Mesendoderm (in vitro differentiated cells): ENCODE results near the gene EFCAB14.

Source experiments
- DNase-seq: peaks from one replicate; pipeline ENCODE4 v3.0.0; 2013
- H2AK5ac ChIP-seq: 2 replicates; pipeline ENCODE4 v1.6.1; 2013; ENCODE audit warnings: low read length, inconsistent platforms
- H2BK120ac ChIP-seq: 2 replicates; pipeline ENCODE4 v1.6.1; 2013; ENCODE audit warnings: low read depth, mild to moderate bottlenecking, low read length, moderate library complexity, mixed read lengths
- H2BK15ac ChIP-seq: replicated peaks from 2 replicates; pipeline ENCODE4 v1.6.1; 2013; ENCODE audit warnings: low read depth, mild to moderate bottlenecking, moderate library complexity
- H2BK5ac ChIP-seq: 2 replicates; pipeline ENCODE4 v1.6.1; 2013; ENCODE audit warnings: low read length, inconsistent platforms
- H3K18ac ChIP-seq: 2 replicates; pipeline ENCODE4 v1.6.1; 2013; ENCODE audit warnings: mild to moderate bottlenecking, low read length, mixed read lengths
- H3K23ac ChIP-seq: one replicate; pipeline ENCODE4 v1.6.1; 2013; ENCODE audit warnings: low read length
- H3K27ac ChIP-seq: 2 replicates; pipeline ENCODE4 v1.5.1; 2013; ENCODE audit warnings: low read depth, mild to moderate bottlenecking, inconsistent platforms, low read length, moderate library complexity
- H3K27me3 ChIP-seq: 2 replicates; pipeline ENCODE4 v1.6.1; 2013; ENCODE audit warnings: low read length, control low read depth, mild to moderate bottlenecking, inconsistent platforms; ENCODE audit not compliant: insufficient read depth, poor library complexity
- H3K36me3 ChIP-seq: 2 replicates; pipeline ENCODE4 v1.6.1; 2013; ENCODE audit warnings: low read length, inconsistent platforms; ENCODE audit not compliant: control insufficient read depth, insufficient read depth
- H3K4ac ChIP-seq: one replicate; pipeline ENCODE4 v1.6.1; 2013; ENCODE audit warnings: low read depth, mild to moderate bottlenecking, low read length, moderate library complexity
- H3K4me1 ChIP-seq: 2 replicates; pipeline ENCODE4 v1.6.1; 2013; ENCODE audit warnings: low read depth, low read length, inconsistent platforms; ENCODE audit not compliant: control insufficient read depth
- H3K4me2 ChIP-seq: 2 replicates; pipeline ENCODE4 v1.6.1; 2013; ENCODE audit warnings: low read length
- H3K4me3 ChIP-seq: 2 replicates; pipeline ENCODE4 v1.5.1; 2013; ENCODE audit warnings: mild to moderate bottlenecking, low read length
- H3K56ac ChIP-seq: one replicate; pipeline ENCODE4 v1.6.1; 2013; ENCODE audit warnings: low read length
- H3K79me1 ChIP-seq: 2 replicates; pipeline ENCODE4 v1.6.1; 2013; ENCODE audit warnings: low read length, inconsistent platforms
- H3K79me2 ChIP-seq: 2 replicates; pipeline ENCODE4 v1.6.1; 2013; ENCODE audit warnings: mild to moderate bottlenecking, low read length; ENCODE audit not compliant: control insufficient read depth, insufficient read depth
- H3K9ac ChIP-seq: 2 replicates; pipeline ENCODE4 v1.6.1; 2013; ENCODE audit warnings: low read length, inconsistent platforms
- H4K5ac ChIP-seq: one replicate; pipeline ENCODE4 v1.6.1; 2013; ENCODE audit warnings: low read length
- H4K8ac ChIP-seq: one replicate; pipeline ENCODE4 v1.6.1; 2013; ENCODE audit warnings: low read depth, mild to moderate bottlenecking, control low read depth, low read length, moderate library complexity
- WGBS: extraction: QIAGEN DNeasy Blood & Tissue Kit; methylation state at CpG from one replicate; pipeline ENCODE4 v1.1.7; 2013; ENCODE audit warnings: low lambda C conversion rate, missing lambda C conversion rate; ENCODE audit not compliant: insufficient coverage; ENCODE audit errors: extremely low coverage; 5-methylcytosine and 5-hydroxymethylcytosine counted together

The EFCAB14 gene

GRCh38 chr1:46630719-46631118 lies 88.2 kb downstream of the EFCAB14 start:
- Histone ChIP-seq H3K9ac (no peak overlapping the region), H3K4me1 (no peaks in the 10 kb centered on the region), H4K8ac (no peak overlapping the region), H3K27me3 (no peaks in the 10 kb centered on the region), H3K79me1 (no peaks in the 10 kb centered on the region), H4K5ac (no peak overlapping the region), H3K56ac (no peak overlapping the region), H3K23ac (no peak overlapping the region), H3K4me2 (no peak overlapping the region), H3K36me3 (no peaks in the 10 kb centered on the region), H2BK15ac (no peak overlapping the region), H3K27ac (no peak overlapping the region), H3K18ac (no peak overlapping the region), H3K4ac (no peak overlapping the region), H2AK5ac (no peak overlapping the region), H2BK5ac (no peak overlapping the region), H3K4me3 (no peak overlapping the region), H2BK120ac (no peak overlapping the region), H3K79me2 (no peaks in the 10 kb centered on the region)
- no CpG with 5 or more reads among the region's 2 CpGs for WGBS
- DNase-seq, result no peak
